Body of pancreas (tissue), 4 donors: Measurements from ENCODE around the gene SYT13.

ENCODE experiments used
- POLR2A ChIP-seq, 3 donors: fragments of 450-650 bp; IDR thresholded peaks; one replicate each; pipeline ENCODE4 v1.6.1; 2016; ENCODE audit warnings: antibody characterized with exemption in 3 of 3, mild to moderate bottlenecking in 2 of 3
- TF ChIP-seq, protein P1 (sequence below), 7 experiments: fragments of 450-650 bp in 4 of 7; fragments of 200-600 bp in 3 of 7; sonication (generic) in 3 of 7; IDR thresholded peaks; one replicate each; pipeline ENCODE4 v1.5.1; 2016 to 2019; ENCODE audit warnings: antibody characterized with exemption in 7 of 7

DNA sequence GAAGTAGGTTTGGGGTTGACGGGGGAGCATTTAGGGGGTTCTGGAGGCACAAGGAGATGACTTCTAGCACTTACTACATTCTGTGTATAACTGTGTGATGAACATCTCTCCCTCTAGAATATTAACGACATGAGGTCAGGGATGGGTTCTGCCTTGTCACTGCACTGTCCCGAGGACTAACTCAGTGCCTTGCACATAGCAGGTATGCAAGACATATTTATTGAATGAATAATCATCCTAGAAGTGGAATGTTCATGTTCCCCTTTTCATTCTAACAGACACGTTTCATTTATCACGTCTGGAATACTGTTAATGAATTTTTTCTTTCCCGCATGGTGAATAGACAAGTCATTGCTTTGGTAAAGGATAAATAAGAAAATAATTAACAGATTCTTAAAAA lies 12.6 kb downstream of the SYT13 start:
- TF ChIP-seq, protein P1, sequence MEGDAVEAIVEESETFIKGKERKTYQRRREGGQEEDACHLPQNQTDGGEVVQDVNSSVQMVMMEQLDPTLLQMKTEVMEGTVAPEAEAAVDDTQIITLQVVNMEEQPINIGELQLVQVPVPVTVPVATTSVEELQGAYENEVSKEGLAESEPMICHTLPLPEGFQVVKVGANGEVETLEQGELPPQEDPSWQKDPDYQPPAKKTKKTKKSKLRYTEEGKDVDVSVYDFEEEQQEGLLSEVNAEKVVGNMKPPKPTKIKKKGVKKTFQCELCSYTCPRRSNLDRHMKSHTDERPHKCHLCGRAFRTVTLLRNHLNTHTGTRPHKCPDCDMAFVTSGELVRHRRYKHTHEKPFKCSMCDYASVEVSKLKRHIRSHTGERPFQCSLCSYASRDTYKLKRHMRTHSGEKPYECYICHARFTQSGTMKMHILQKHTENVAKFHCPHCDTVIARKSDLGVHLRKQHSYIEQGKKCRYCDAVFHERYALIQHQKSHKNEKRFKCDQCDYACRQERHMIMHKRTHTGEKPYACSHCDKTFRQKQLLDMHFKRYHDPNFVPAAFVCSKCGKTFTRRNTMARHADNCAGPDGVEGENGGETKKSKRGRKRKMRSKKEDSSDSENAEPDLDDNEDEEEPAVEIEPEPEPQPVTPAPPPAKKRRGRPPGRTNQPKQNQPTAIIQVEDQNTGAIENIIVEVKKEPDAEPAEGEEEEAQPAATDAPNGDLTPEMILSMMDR (IDR thresholded peaks at IDR 0.05), result no peak
- no peak for TF ChIP-seq POLR2A (IDR thresholded peaks at IDR 0.05)
